ENCODE measurements around the gene IFT172.
A peak's percentile ranks its signal among the peaks of the same experiment; 100 is the strongest.

IFT172 gene

DNA sequence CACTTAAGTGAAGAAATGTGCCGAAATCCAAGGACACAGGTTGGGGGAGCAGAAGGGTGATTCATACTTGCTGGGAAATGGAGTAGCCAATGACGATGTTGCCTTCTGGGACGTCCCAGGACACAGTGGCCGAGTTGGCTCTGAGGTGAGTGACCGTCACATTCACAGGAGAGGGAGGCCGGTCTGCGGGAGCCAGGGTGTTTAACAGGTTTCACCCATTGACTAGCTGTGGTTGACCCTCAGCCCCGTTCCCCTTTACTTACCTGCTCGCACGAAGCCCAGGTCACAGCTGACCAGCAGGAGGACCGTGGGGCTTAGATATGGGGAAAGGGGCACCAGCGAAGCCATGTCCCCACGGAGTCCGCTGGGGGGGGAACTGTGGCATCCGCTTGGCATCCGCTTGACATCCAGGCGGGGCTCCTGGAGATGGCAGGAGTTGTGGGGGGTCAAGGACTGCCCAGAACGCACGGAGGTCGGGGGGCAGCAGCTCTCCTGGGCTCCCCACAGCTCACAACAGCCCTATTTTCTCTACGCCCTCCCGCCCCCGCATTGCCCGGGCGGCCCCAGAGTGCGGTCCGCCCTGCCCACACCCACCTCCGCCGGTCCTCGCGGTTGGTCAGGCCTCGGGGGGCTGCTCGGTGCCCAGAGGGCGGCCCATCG, 4.9 kb upstream of the IFT172 start:
- H3K9ac ChIP-seq (ENCODE audit: low read depth in 1 of 2, low read length in 2 of 2), result peak overlapping the region in 1 of 2 donors; percentile 29
- H3K4me1 ChIP-seq (ENCODE audit: control insufficient read depth in 1 of 2, insufficient read depth in 2 of 2, low read length in 2 of 2), result peaks cover 23 to 28% of the 10 kb centered on the region in 2 donors
- H3K9me3 ChIP-seq (ENCODE audit: control insufficient read depth in 1 of 2, low read length in 2 of 2), result no peaks in the 10 kb centered on the region
- H3K27ac ChIP-seq (ENCODE audit: low read depth, low read length), result no peak overlapping the region
- peaks cover 17 to 21% of the 10 kb centered on the region in 2 donors for H3K27me3 ChIP-seq (ENCODE audit: control insufficient read depth in 1 of 2, insufficient read depth in 2 of 2, low read length in 2 of 2)
- peak overlapping the region; percentile 60 to 63 for H3K4me3 ChIP-seq (ENCODE audit: low read depth in 1 of 2, low read length in 2 of 2)
- no peaks in the 10 kb centered on the region for H3K36me3 ChIP-seq (ENCODE audit: control insufficient read depth in 1 of 2, insufficient read depth in 2 of 2, low read length in 2 of 2)

GRCh38 chr2:27493948-27494283, 4.4 kb upstream of the IFT172 start:
- peaks cover 28 to 33% of the 10 kb centered on the region in 2 donors for H3K4me1 ChIP-seq (ENCODE audit: control insufficient read depth in 1 of 2, insufficient read depth in 2 of 2, low read length in 2 of 2)
- no peaks in the 10 kb centered on the region for H3K36me3 ChIP-seq (ENCODE audit: control insufficient read depth in 1 of 2, insufficient read depth in 2 of 2, low read length in 2 of 2)
- H3K27me3 ChIP-seq (ENCODE audit: control insufficient read depth in 1 of 2, insufficient read depth in 2 of 2, low read length in 2 of 2), result peaks cover 17 to 21% of the 10 kb centered on the region in 2 donors
- no peak overlapping the region for H3K9ac ChIP-seq (ENCODE audit: low read depth in 1 of 2, low read length in 2 of 2)
- H3K27ac ChIP-seq (ENCODE audit: low read depth, low read length), result no peak overlapping the region
- no peaks in the 10 kb centered on the region for H3K9me3 ChIP-seq (ENCODE audit: control insufficient read depth in 1 of 2, low read length in 2 of 2)
- no peak overlapping the region for H3K4me3 ChIP-seq (ENCODE audit: low read depth in 1 of 2, low read length in 2 of 2)

GRCh38 chr2:27492557-27492956, 3.0 kb upstream of the IFT172 start:
- peaks cover 31 to 38% of the 10 kb centered on the region in 2 donors for H3K4me1 ChIP-seq (ENCODE audit: control insufficient read depth in 1 of 2, insufficient read depth in 2 of 2, low read length in 2 of 2)
- H3K9ac ChIP-seq (ENCODE audit: low read depth in 1 of 2, low read length in 2 of 2), result no peak overlapping the region
- H3K4me3 ChIP-seq (ENCODE audit: low read depth in 1 of 2, low read length in 2 of 2), result no peak overlapping the region
- peaks cover 17 to 21% of the 10 kb centered on the region in 2 donors for H3K27me3 ChIP-seq (ENCODE audit: control insufficient read depth in 1 of 2, insufficient read depth in 2 of 2, low read length in 2 of 2)
- H3K36me3 ChIP-seq (ENCODE audit: control insufficient read depth in 1 of 2, insufficient read depth in 2 of 2, low read length in 2 of 2), result no peaks in the 10 kb centered on the region
- H3K9me3 ChIP-seq (ENCODE audit: control insufficient read depth in 1 of 2, low read length in 2 of 2), result no peaks in the 10 kb centered on the region
- no peak overlapping the region for H3K27ac ChIP-seq (ENCODE audit: low read depth, low read length)

DNA sequence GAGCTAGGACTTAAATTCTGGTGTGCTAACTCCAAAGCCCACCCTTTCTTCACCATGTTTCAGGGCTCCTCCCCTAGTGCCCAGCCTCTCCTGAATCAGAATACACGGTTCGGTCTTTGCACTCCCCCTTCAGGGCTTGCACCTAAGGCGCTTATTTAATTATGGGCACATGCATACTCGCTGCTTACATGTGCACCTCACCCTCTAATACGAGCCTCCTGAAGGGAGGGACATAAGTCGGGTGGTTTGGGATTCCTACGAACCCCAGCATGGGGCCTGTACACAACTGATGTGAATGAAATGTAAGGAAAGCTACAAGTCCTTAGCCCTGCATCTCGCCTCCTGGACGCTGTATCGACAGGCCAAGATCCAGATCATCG, 435 bp downstream of the IFT172 start:
- H3K9me3 ChIP-seq (ENCODE audit: control insufficient read depth in 1 of 2, low read length in 2 of 2), result no peaks in the 10 kb centered on the region
- peak overlapping the region; percentile 71 to 85 for H3K9ac ChIP-seq (ENCODE audit: low read depth in 1 of 2, low read length in 2 of 2)
- H3K27me3 ChIP-seq (ENCODE audit: control insufficient read depth in 1 of 2, insufficient read depth in 2 of 2, low read length in 2 of 2), result peaks cover 3 to 4% of the 10 kb centered on the region in 2 donors
- no peaks in the 10 kb centered on the region for H3K36me3 ChIP-seq (ENCODE audit: control insufficient read depth in 1 of 2, insufficient read depth in 2 of 2, low read length in 2 of 2)
- H3K27ac ChIP-seq (ENCODE audit: low read depth, low read length), result no peak overlapping the region
- peak overlapping the region; percentile 82 to 88 for H3K4me3 ChIP-seq (ENCODE audit: low read depth in 1 of 2, low read length in 2 of 2)
- peaks cover 11 to 16% of the 10 kb centered on the region in 2 donors for H3K4me1 ChIP-seq (ENCODE audit: control insufficient read depth in 1 of 2, insufficient read depth in 2 of 2, low read length in 2 of 2)

DNA sequence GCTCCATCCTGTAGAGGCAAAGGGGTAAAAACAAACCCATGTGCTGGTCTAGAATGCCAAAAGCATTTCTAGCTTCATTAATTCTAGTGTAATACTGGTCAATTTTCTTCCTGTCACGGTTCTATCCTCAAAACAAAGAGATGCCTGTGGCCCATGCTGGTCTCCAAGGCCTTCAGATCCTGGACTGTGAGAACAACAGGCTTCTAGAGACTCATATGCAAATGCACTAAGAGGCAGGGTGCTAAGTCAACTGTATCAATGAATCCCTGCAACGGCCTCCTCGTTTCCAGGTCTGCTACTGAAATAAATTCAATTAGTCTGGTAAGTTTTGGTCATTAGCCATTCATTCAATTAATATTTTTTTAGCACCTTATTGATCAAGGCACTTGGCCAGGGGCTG, 4.0 kb downstream of the IFT172 start:
- Histone ChIP-seq H3K9ac (ENCODE audit: low read depth in 1 of 2, low read length in 2 of 2) (no peak overlapping the region), H3K4me1 (ENCODE audit: control insufficient read depth in 1 of 2, insufficient read depth in 2 of 2, low read length in 2 of 2) (peaks cover 11 to 16% of the 10 kb centered on the region in 2 donors), H3K27ac (ENCODE audit: low read depth, low read length) (no peak overlapping the region), H3K36me3 (ENCODE audit: control insufficient read depth in 1 of 2, insufficient read depth in 2 of 2, low read length in 2 of 2) (peaks cover 5 to 12% of the 10 kb centered on the region in 2 donors), H3K27me3 (ENCODE audit: control insufficient read depth in 1 of 2, insufficient read depth in 2 of 2, low read length in 2 of 2) (no peaks in the 10 kb centered on the region), H3K9me3 (ENCODE audit: control insufficient read depth in 1 of 2, low read length in 2 of 2) (no peaks in the 10 kb centered on the region), H3K4me3 (ENCODE audit: low read depth in 1 of 2, low read length in 2 of 2) (no peak overlapping the region)

DNA sequence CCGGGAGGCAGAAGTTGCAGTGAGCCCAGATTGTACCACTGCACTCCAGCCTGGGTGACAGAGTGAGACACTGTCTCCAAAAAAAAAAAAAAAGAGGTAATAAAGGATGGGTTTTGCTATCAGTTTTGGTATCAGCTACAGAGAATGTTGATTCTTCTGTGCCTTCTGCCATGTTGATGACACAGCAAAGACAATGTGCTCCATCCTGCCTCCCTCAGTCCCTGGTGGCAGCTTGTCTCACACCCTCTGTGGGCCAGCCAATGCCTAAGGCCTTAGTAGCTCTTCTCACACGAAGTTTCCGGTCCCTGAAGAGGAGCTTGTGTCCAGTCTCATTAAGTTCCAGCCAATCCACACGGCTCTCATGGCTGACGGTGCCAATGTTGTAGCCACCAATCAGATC, 17.6 kb downstream of the IFT172 start:
- Histone ChIP-seq H3K36me3 (ENCODE audit: control insufficient read depth in 1 of 2, insufficient read depth in 2 of 2, low read length in 2 of 2) (peaks cover under 1 to 23% of the 10 kb centered on the region in 2 donors), H3K9me3 (ENCODE audit: control insufficient read depth in 1 of 2, low read length in 2 of 2) (no peaks in the 10 kb centered on the region), H3K27me3 (ENCODE audit: control insufficient read depth in 1 of 2, insufficient read depth in 2 of 2, low read length in 2 of 2) (no peaks in the 10 kb centered on the region), H3K27ac (ENCODE audit: low read depth, low read length) (no peak overlapping the region), H3K4me3 (ENCODE audit: low read depth in 1 of 2, low read length in 2 of 2) (no peak overlapping the region), H3K9ac (ENCODE audit: low read depth in 1 of 2, low read length in 2 of 2) (no peak overlapping the region), H3K4me1 (ENCODE audit: control insufficient read depth in 1 of 2, insufficient read depth in 2 of 2, low read length in 2 of 2) (no peaks in the 10 kb centered on the region)

DNA sequence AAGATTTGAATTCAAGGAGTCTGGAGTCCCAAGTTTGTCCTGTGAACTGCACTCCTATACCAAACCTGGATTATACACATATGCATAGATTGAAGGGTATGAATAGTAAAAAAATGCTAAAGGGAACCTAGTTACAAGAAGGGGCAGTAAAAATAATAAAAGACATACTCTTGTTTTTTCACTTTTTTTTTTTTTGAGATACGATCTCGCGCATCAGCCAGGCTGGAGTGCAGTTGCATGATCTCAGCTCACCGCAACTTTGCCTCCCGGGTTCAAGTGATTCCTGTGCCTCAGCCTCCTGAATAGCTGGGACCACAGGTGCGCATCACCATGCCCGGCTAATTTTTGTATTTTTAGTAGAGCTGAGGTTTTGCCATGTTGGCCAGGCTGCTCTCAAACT, 25.1 kb downstream of the IFT172 start:
- H3K4me1 ChIP-seq (ENCODE audit: control insufficient read depth in 1 of 2, insufficient read depth in 2 of 2, low read length in 2 of 2), result no peaks in the 10 kb centered on the region
- H3K27ac ChIP-seq (ENCODE audit: low read depth, low read length), result no peak overlapping the region
- no peak overlapping the region for H3K9ac ChIP-seq (ENCODE audit: low read depth in 1 of 2, low read length in 2 of 2)
- H3K36me3 ChIP-seq (ENCODE audit: control insufficient read depth in 1 of 2, insufficient read depth in 2 of 2, low read length in 2 of 2), result peaks cover 6 to 7% of the 10 kb centered on the region in 2 donors
- H3K27me3 ChIP-seq (ENCODE audit: control insufficient read depth in 1 of 2, insufficient read depth in 2 of 2, low read length in 2 of 2), result no peaks in the 10 kb centered on the region
- H3K9me3 ChIP-seq (ENCODE audit: control insufficient read depth in 1 of 2, low read length in 2 of 2), result no peaks in the 10 kb centered on the region
- H3K4me3 ChIP-seq (ENCODE audit: low read depth in 1 of 2, low read length in 2 of 2), result no peak overlapping the region

DNA sequence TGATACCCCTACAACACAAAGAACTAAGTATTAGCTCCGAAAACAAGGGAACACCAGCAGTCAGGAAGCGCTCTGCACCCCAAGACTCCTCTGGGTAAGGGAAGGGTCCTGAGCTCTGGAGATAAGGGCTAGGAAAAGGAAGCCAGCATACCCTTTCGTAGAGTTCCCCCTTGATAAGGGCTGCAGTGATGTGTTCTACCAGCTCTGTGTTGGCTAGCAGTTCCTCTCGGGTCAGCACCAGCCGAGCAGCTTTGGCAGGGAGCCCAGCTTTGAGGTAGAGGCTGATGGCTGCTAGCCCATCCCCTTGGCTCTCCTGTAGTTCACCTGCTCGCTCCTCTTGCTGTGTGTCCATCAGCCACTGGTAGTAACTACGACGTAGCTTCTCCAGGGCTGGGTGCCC, 28.4 kb downstream of the IFT172 start:
- H3K36me3 ChIP-seq (ENCODE audit: control insufficient read depth in 1 of 2, insufficient read depth in 2 of 2, low read length in 2 of 2), result peaks cover 11 to 30% of the 10 kb centered on the region in 2 donors
- H3K9ac ChIP-seq (ENCODE audit: low read depth in 1 of 2, low read length in 2 of 2), result no peak overlapping the region
- no peaks in the 10 kb centered on the region for H3K4me1 ChIP-seq (ENCODE audit: control insufficient read depth in 1 of 2, insufficient read depth in 2 of 2, low read length in 2 of 2)

GRCh38 chr2:27453968-27454367, 35.6 kb downstream of the IFT172 start:
- Histone ChIP-seq H3K36me3 (ENCODE audit: control insufficient read depth in 1 of 2, insufficient read depth in 2 of 2, low read length in 2 of 2) (peaks cover 9 to 49% of the 10 kb centered on the region in 2 donors), H3K27me3 (ENCODE audit: control insufficient read depth in 1 of 2, insufficient read depth in 2 of 2, low read length in 2 of 2) (no peaks in the 10 kb centered on the region)

More for the DNA sequence above, 28.4 kb downstream of the IFT172 start:
- no peak overlapping the region for H3K27ac ChIP-seq (ENCODE audit: low read depth, low read length)
- H3K27me3 ChIP-seq (ENCODE audit: control insufficient read depth in 1 of 2, insufficient read depth in 2 of 2, low read length in 2 of 2), result no peaks in the 10 kb centered on the region
- H3K9me3 ChIP-seq (ENCODE audit: control insufficient read depth in 1 of 2, low read length in 2 of 2), result no peaks in the 10 kb centered on the region
- H3K4me3 ChIP-seq (ENCODE audit: low read depth in 1 of 2, low read length in 2 of 2), result no peak overlapping the region

GRCh38 chr2:27451095-27451494, 38.4 kb downstream of the IFT172 start:
- no peak overlapping the region for H3K4me3 ChIP-seq (ENCODE audit: low read depth in 1 of 2, low read length in 2 of 2)
- no peak overlapping the region for H3K9ac ChIP-seq (ENCODE audit: low read depth in 1 of 2, low read length in 2 of 2)
- H3K27me3 ChIP-seq (ENCODE audit: control insufficient read depth in 1 of 2, insufficient read depth in 2 of 2, low read length in 2 of 2), result no peaks in the 10 kb centered on the region
- no peaks in the 10 kb centered on the region for H3K9me3 ChIP-seq (ENCODE audit: control insufficient read depth in 1 of 2, low read length in 2 of 2)
- H3K36me3 ChIP-seq (ENCODE audit: control insufficient read depth in 1 of 2, insufficient read depth in 2 of 2, low read length in 2 of 2), result peaks cover 6 to 38% of the 10 kb centered on the region in 2 donors
- H3K4me1 ChIP-seq (ENCODE audit: control insufficient read depth in 1 of 2, insufficient read depth in 2 of 2, low read length in 2 of 2), result no peaks in the 10 kb centered on the region
- no peak overlapping the region for H3K27ac ChIP-seq (ENCODE audit: low read depth, low read length)

More at GRCh38 chr2:27453968-27454367, 35.6 kb downstream of the IFT172 start:
- no peak overlapping the region for H3K9ac ChIP-seq (ENCODE audit: low read depth in 1 of 2, low read length in 2 of 2)
- H3K9me3 ChIP-seq (ENCODE audit: control insufficient read depth in 1 of 2, low read length in 2 of 2), result no peaks in the 10 kb centered on the region
- H3K27ac ChIP-seq (ENCODE audit: low read depth, low read length), result no peak overlapping the region
- H3K4me1 ChIP-seq (ENCODE audit: control insufficient read depth in 1 of 2, insufficient read depth in 2 of 2, low read length in 2 of 2), result no peaks in the 10 kb centered on the region
- no peak overlapping the region for H3K4me3 ChIP-seq (ENCODE audit: low read depth in 1 of 2, low read length in 2 of 2)
